Subcutaneous adipose tissue (tissue), 4 donors: Measurements from ENCODE around the gene GCC1. TPM values are rescaled to one million over a fixed set of nuclear protein-coding genes. Genes with fewer than 3 reads are reported as not detected.

ENCODE experiments used
- CTCF ChIP-seq: fragments of 450-650 bp; IDR thresholded peaks from one replicate; pipeline ENCODE4 v1.5.1; 2016; ENCODE audit warnings: low read depth, mild to moderate bottlenecking, control low read depth, antibody characterized with exemption, moderate library complexity
- total RNA-seq, 4 donors: library from RNA; depleted of rRNA; stranded (reverse); fragments of >200 nt; gene quantifications; one replicate each; pipeline ENCODE4 v1.1.0, GENCODE V29; 2016

Gene GCC1
- total RNA-seq, 4 donors from 2014 or later, result 15.2 to 20.7 (median 17.3) TPM

GRCh38 chr7:127556404-127556803, 29.0 kb downstream of the GCC1 start:
- TF ChIP-seq CTCF, result no peak

GRCh38 chr7:127551941-127552340, 33.5 kb downstream of the GCC1 start:
- TF ChIP-seq CTCF, result no peak

GRCh38 chr7:127550247-127550646, 35.1 kb downstream of the GCC1 start:
- no peak for TF ChIP-seq CTCF

GRCh38 chr7:127546313-127546712, 39.1 kb downstream of the GCC1 start:
- no peak for TF ChIP-seq CTCF

GRCh38 chr7:127541548-127541947, 43.8 kb downstream of the GCC1 start:
- no peak for TF ChIP-seq CTCF

- TF ChIP-seq CTCF, result no peak
Measured at GRCh38 chr7:127539116-127539515, 46.3 kb downstream of the GCC1 start.

- no peak for TF ChIP-seq CTCF
Measured at GRCh38 chr7:127536741-127537140, 48.7 kb downstream of the GCC1 start.

GRCh38 chr7:127536394-127536691, 49.1 kb downstream of the GCC1 start:
- no peak for TF ChIP-seq CTCF
